ENCODE measurements around the gene HES7.

Gene HES7

GRCh38 chr17:8075574-8076342, 48.1 kb downstream of the HES7 start:
- no peak overlapping the region for H3K4me3 ChIP-seq (ENCODE audit: low read length in 2 of 2)
- H3K9me3 ChIP-seq (ENCODE audit: control insufficient read depth in 2 of 2, low read length in 2 of 2): no peaks in the 10 kb centered on the region
- H3K9ac ChIP-seq (ENCODE audit: low read length in 2 of 2): no peak overlapping the region
- peaks cover 37% of the 10 kb centered on the region for H3K4me1 ChIP-seq (ENCODE audit: control insufficient read depth, insufficient read depth, low read length)
- H3K27ac ChIP-seq (ENCODE audit: low read length): no peak overlapping the region
- no peaks in the 10 kb centered on the region for H3K36me3 ChIP-seq (ENCODE audit: control insufficient read depth in 2 of 2, insufficient read depth in 2 of 2, low read length in 2 of 2)
- H3K27me3 ChIP-seq (ENCODE audit: control insufficient read depth in 1 of 2, insufficient read depth in 2 of 2, low read length in 2 of 2): peaks cover 81 to 87% of the 10 kb centered on the region in 2 donors

GRCh38 chr17:8075081-8075480, 48.8 kb downstream of the HES7 start:
- Histone ChIP-seq H3K9me3 (ENCODE audit: control insufficient read depth in 2 of 2, low read length in 2 of 2) (no peaks in the 10 kb centered on the region), H3K4me1 (ENCODE audit: control insufficient read depth, insufficient read depth, low read length) (peaks cover 33% of the 10 kb centered on the region), H3K27ac (ENCODE audit: low read length) (no peak overlapping the region), H3K27me3 (ENCODE audit: control insufficient read depth in 1 of 2, insufficient read depth in 2 of 2, low read length in 2 of 2) (peaks cover 75 to 84% of the 10 kb centered on the region in 2 donors), H3K9ac (ENCODE audit: low read length in 2 of 2) (no peak overlapping the region), H3K36me3 (ENCODE audit: control insufficient read depth in 2 of 2, insufficient read depth in 2 of 2, low read length in 2 of 2) (no peaks in the 10 kb centered on the region), H3K4me3 (ENCODE audit: low read length in 2 of 2) (no peak overlapping the region)

GRCh38 chr17:8074554-8074953, 49.4 kb downstream of the HES7 start:
- Histone ChIP-seq H3K4me3 (ENCODE audit: low read length in 2 of 2) (no peak overlapping the region), H3K4me1 (ENCODE audit: control insufficient read depth, insufficient read depth, low read length) (peaks cover 28% of the 10 kb centered on the region), H3K9me3 (ENCODE audit: control insufficient read depth in 2 of 2, low read length in 2 of 2) (no peaks in the 10 kb centered on the region), H3K9ac (ENCODE audit: low read length in 2 of 2) (no peak overlapping the region), H3K27ac (ENCODE audit: low read length) (no peak overlapping the region), H3K27me3 (ENCODE audit: control insufficient read depth in 1 of 2, insufficient read depth in 2 of 2, low read length in 2 of 2) (peaks cover 72 to 81% of the 10 kb centered on the region in 2 donors), H3K36me3 (ENCODE audit: control insufficient read depth in 2 of 2, insufficient read depth in 2 of 2, low read length in 2 of 2) (no peaks in the 10 kb centered on the region)

- Histone ChIP-seq H3K9ac (ENCODE audit: low read length in 2 of 2) (no peak overlapping the region), H3K9me3 (ENCODE audit: control insufficient read depth in 2 of 2, low read length in 2 of 2) (no peaks in the 10 kb centered on the region), H3K4me3 (ENCODE audit: low read length in 2 of 2) (peak overlapping the region; percentile 35 to 41), H3K27ac (ENCODE audit: low read length) (no peak overlapping the region), H3K4me1 (ENCODE audit: control insufficient read depth, insufficient read depth, low read length) (peaks cover 23% of the 10 kb centered on the region), H3K27me3 (ENCODE audit: control insufficient read depth in 1 of 2, insufficient read depth in 2 of 2, low read length in 2 of 2) (peaks cover 68 to 74% of the 10 kb centered on the region in 2 donors), H3K36me3 (ENCODE audit: control insufficient read depth in 2 of 2, insufficient read depth in 2 of 2, low read length in 2 of 2) (no peaks in the 10 kb centered on the region)
Measured at GRCh38 chr17:8073627-8074484, 50.0 kb downstream of the HES7 start.

DNA sequence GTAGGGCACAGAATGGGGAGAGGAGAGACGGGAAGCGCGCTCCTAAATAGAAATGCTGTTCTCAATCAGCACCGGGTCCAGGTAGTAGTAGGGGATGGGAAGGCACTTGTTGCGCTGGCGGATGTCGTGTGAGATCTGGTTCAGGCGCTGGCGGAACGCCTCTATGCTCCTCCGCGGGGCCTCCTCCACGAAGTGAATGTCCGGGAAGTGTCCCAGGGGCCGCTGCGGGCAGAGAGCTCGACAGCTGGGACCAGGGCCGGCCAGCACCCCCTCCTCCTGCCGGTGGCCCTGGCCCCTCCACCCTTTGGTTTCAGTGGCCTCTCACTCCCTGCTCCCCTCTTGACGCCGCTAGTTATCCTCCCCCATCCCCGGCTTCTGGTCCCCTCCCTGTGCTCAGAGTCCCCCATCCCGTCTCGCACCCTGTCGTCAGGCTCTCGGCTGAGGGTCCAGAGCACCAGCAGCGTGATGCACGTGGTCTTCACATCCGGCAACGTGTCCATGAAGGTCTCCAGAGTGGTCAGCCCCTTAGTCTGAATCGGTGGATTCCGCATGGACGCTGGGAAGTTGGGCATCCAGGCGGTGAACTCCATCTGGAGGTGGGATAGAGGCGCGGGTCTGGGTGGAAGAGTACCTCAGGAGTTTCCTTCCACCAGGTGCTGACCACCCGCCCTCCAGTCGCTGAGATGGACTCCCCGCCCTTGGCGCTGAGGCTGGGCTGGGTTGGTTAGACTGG, 51.0 kb downstream of the HES7 start:
- H3K9ac ChIP-seq (ENCODE audit: low read length in 2 of 2): no peak overlapping the region
- H3K4me1 ChIP-seq (ENCODE audit: control insufficient read depth, insufficient read depth, low read length): peaks cover 23% of the 10 kb centered on the region
- H3K27me3 ChIP-seq (ENCODE audit: control insufficient read depth in 1 of 2, insufficient read depth in 2 of 2, low read length in 2 of 2): peaks cover 66 to 69% of the 10 kb centered on the region in 2 donors
- H3K27ac ChIP-seq (ENCODE audit: low read length): no peak overlapping the region
- H3K9me3 ChIP-seq (ENCODE audit: control insufficient read depth in 2 of 2, low read length in 2 of 2): no peaks in the 10 kb centered on the region
- peak overlapping the region in 1 of 2 donors; percentile 57 for H3K4me3 ChIP-seq (ENCODE audit: low read length in 2 of 2)
- H3K36me3 ChIP-seq (ENCODE audit: control insufficient read depth in 2 of 2, insufficient read depth in 2 of 2, low read length in 2 of 2): no peaks in the 10 kb centered on the region

GRCh38 chr17:8072341-8072728, 51.6 kb downstream of the HES7 start:
- H3K4me3 ChIP-seq (ENCODE audit: low read length in 2 of 2): no peak overlapping the region
- H3K9ac ChIP-seq (ENCODE audit: low read length in 2 of 2): no peak overlapping the region
- H3K36me3 ChIP-seq (ENCODE audit: control insufficient read depth in 2 of 2, insufficient read depth in 2 of 2, low read length in 2 of 2): no peaks in the 10 kb centered on the region
- H3K27ac ChIP-seq (ENCODE audit: low read length): no peak overlapping the region
- no peaks in the 10 kb centered on the region for H3K9me3 ChIP-seq (ENCODE audit: control insufficient read depth in 2 of 2, low read length in 2 of 2)
- peaks cover 61 to 66% of the 10 kb centered on the region in 2 donors for H3K27me3 ChIP-seq (ENCODE audit: control insufficient read depth in 1 of 2, insufficient read depth in 2 of 2, low read length in 2 of 2)
- H3K4me1 ChIP-seq (ENCODE audit: control insufficient read depth, insufficient read depth, low read length): peaks cover 23% of the 10 kb centered on the region

DNA sequence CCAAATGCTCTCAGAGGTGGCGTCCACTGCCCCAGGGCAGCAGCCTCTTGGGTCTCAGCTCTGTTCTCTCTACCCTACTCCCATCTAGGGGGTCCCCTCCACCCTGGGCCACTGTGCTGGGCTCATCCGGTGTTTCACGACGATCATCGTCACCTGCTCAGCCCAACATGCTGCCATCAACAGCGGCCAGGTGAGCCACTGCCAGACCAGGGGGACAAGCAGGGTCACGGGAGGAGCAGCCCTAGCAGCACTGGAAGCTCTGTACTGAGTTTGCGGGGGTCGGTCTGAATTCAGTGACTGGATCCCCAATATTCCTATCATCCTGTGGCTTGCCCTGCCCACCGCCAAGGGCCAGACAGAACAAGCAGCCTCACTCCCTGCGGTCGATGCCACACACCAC, 52.4 kb downstream of the HES7 start:
- no peak overlapping the region for H3K9ac ChIP-seq (ENCODE audit: low read length in 2 of 2)
- H3K27ac ChIP-seq (ENCODE audit: low read length): no peak overlapping the region
- no peak overlapping the region for H3K4me3 ChIP-seq (ENCODE audit: low read length in 2 of 2)
- H3K36me3 ChIP-seq (ENCODE audit: control insufficient read depth in 2 of 2, insufficient read depth in 2 of 2, low read length in 2 of 2): no peaks in the 10 kb centered on the region
- H3K9me3 ChIP-seq (ENCODE audit: control insufficient read depth in 2 of 2, low read length in 2 of 2): no peaks in the 10 kb centered on the region
- peaks cover 55 to 58% of the 10 kb centered on the region in 2 donors for H3K27me3 ChIP-seq (ENCODE audit: control insufficient read depth in 1 of 2, insufficient read depth in 2 of 2, low read length in 2 of 2)
- H3K4me1 ChIP-seq (ENCODE audit: control insufficient read depth, insufficient read depth, low read length): peaks cover 23% of the 10 kb centered on the region

Data from stomach smooth muscle (tissue), 2 donors.